Esophagus muscularis mucosa (tissue), 4 donors: ENCODE measurements around the gene ZCCHC4. TPM values are rescaled to one million over a fixed set of nuclear protein-coding genes. Genes with fewer than 3 reads are reported as not detected.
A peak's percentile ranks its signal among the peaks of the same experiment; 100 is the strongest.

Experiments
- DNase-seq: peaks from one replicate; pipeline ENCODE4 v3.0.0-alpha.2; 2017; ENCODE audit errors: extremely low spot score
- H3K27ac ChIP-seq, 4 donors: fragments of 200-600 bp; sonication (generic); replicated peaks in 1 of 4; 1 replicate in 3 of 4; 2 replicates in 1 of 4; pipeline ENCODE4 v1.5.1; 2016 to 2019; ENCODE audit warnings: mild to moderate bottlenecking in 1 of 4
- H3K27me3 ChIP-seq, 4 donors: fragments of 200-600 bp; sonication (generic); one replicate each; pipeline versions ENCODE4 v1.5.1 to v1.6.0; 2016 to 2019
- H3K36me3 ChIP-seq, 4 donors: fragments of 200-600 bp; sonication (generic); one replicate each; pipeline ENCODE4 v1.5.1; 2016 to 2019
- H3K4me1 ChIP-seq, 4 donors: fragments of 200-600 bp; sonication (generic); one replicate each; pipeline ENCODE4 v1.5.1; 2016 to 2019
- H3K4me3 ChIP-seq, 4 donors: fragments of 200-600 bp; sonication (generic); 1 replicate in 2 of 4; 2 replicates in 2 of 4; pipeline ENCODE4 v1.5.1; 2016 to 2019; ENCODE audit warnings: mild to moderate bottlenecking in 4 of 4, moderate library complexity in 1 of 4
- H3K9me3 ChIP-seq, 4 donors: fragments of 200-600 bp; sonication (generic); 1 replicate in 3 of 4; 2 replicates in 1 of 4; pipeline ENCODE4 v1.5.1; 2016 to 2019
- CTCF ChIP-seq, 3 experiments: fragments of 200-600 bp in 2 of 3; fragments of 450-650 bp in 1 of 3; sonication (generic) in 2 of 3; IDR thresholded peaks; one replicate each; pipeline ENCODE4 v1.5.1; 2017 to 2019; ENCODE audit warnings: antibody characterized with exemption in 3 of 3, mild to moderate bottlenecking in 2 of 3, moderate library complexity in 1 of 3
- EP300 ChIP-seq: sonication (generic); formaldehyde crosslinking; IDR thresholded peaks from one replicate; pipeline ENCODE4 v1.6.1; 2017; ENCODE audit warnings: antibody characterized with exemption
- POLR2A ChIP-seq: fragments of 450-650 bp; IDR thresholded peaks from one replicate; pipeline ENCODE4 v1.6.1; 2017; ENCODE audit warnings: antibody characterized with exemption, moderate library complexity, mild to moderate bottlenecking, low read depth
- POLR2AphosphoS5 ChIP-seq, 2 donors: sonication (generic); formaldehyde crosslinking; IDR thresholded peaks; one replicate each; pipeline ENCODE4 v1.6.1; 2017; ENCODE audit warnings: antibody characterized with exemption in 2 of 2
- WGBS: methylation state at CpG from one replicate; pipeline ENCODE4 v1.1.5; 2018; 5-methylcytosine and 5-hydroxymethylcytosine counted together
- intact Hi-C: fragments of 100-400 bp; cut with DNase I; formaldehyde crosslinking; loops from one replicate; pipeline ENCODE4 v1.15.1; 2023
- total RNA-seq, 4 donors: library from RNA; depleted of rRNA; stranded (reverse); fragments of >200 nt; gene quantifications; one replicate each; pipeline versions ENCODE4 v1.1.0 to v1.2.1, GENCODE V29; 2016

ZCCHC4 gene
- total RNA-seq, 4 donors from 2014 or later = 8.6 to 16.2 (median 11.4) TPM

GRCh38 chr4:25377572-25378436 is 65.2 kb downstream of the ZCCHC4 start:
- Histone ChIP-seq H3K27ac (peak overlapping the region; percentile 76 to 82 (median 77)), H3K4me3 (peak overlapping the region; percentile 73 to 92 (median 84)), H3K4me1 (peaks cover 0 to 35% (median 23%) of the 10 kb centered on the region in 4 donors), H3K9me3 (no peaks in the 10 kb centered on the region), H3K27me3 (no peaks in the 10 kb centered on the region), H3K36me3 (peaks cover 13 to 24% (median 16%) of the 10 kb centered on the region in 4 donors)
- TF ChIP-seq EP300 (no peak), CTCF (IDR thresholded peaks at IDR 0.05) (no peak), POLR2AphosphoS5 (IDR thresholded peaks at IDR 0.05) (no peak), POLR2A (no peak)
- intact Hi-C loops = loop anchor here (10.0 kb wide), 1 partner anchor 203 kb away; no protein-coding TSS in a partner anchor
- WGBS = 19% methylated on average over 18 of the region's 18 CpGs
- no peak for DNase-seq

GRCh38 chr4:25378437-25378743 is 65.8 kb downstream of the ZCCHC4 start:
- H3K36me3 ChIP-seq = peaks cover 16 to 30% (median 21%) of the 10 kb centered on the region in 4 donors
- H3K4me1 ChIP-seq = peaks cover 0 to 35% (median 23%) of the 10 kb centered on the region in 4 donors
- no peaks in the 10 kb centered on the region for H3K9me3 ChIP-seq
- 92% methylated on average over 6 of the region's 6 CpGs for WGBS
- TF ChIP-seq POLR2AphosphoS5 (IDR thresholded peaks at IDR 0.05) = no peak
- no peak for TF ChIP-seq EP300
- no peak for TF ChIP-seq POLR2A
- no peak for TF ChIP-seq CTCF (IDR thresholded peaks at IDR 0.05)
- no peak overlapping the region for H3K27ac ChIP-seq
- no peak for DNase-seq
- H3K27me3 ChIP-seq = no peaks in the 10 kb centered on the region
- H3K4me3 ChIP-seq = peak overlapping the region; percentile 73 to 92 (median 84)
- intact Hi-C loops = loop anchor here (10.0 kb wide), 1 partner anchor 204 kb away; no protein-coding TSS in a partner anchor

- 89% methylated on average over 2 of the region's 2 CpGs for WGBS
- Histone ChIP-seq H3K4me3 (no peak overlapping the region), H3K36me3 (peaks cover 25 to 42% (median 32%) of the 10 kb centered on the region in 4 donors), H3K27me3 (no peaks in the 10 kb centered on the region), H3K9me3 (no peaks in the 10 kb centered on the region), H3K27ac (no peak overlapping the region), H3K4me1 (peaks cover 0 to 35% (median 23%) of the 10 kb centered on the region in 4 donors)
- no peak for DNase-seq
- intact Hi-C loops = loop anchor here (10.0 kb wide), 1 partner anchor 205 kb away; no protein-coding TSS in a partner anchor
- TF ChIP-seq POLR2A (no peak), POLR2AphosphoS5 (IDR thresholded peaks at IDR 0.05) (no peak), CTCF (IDR thresholded peaks at IDR 0.05) (no peak), EP300 (no peak)
Observed at GRCh38 chr4:25379591-25379990, 67.0 kb downstream of the ZCCHC4 start.

GRCh38 chr4:25383647-25384046 is 71.1 kb downstream of the ZCCHC4 start:
- WGBS = 70% methylated on average over 2 of the region's 2 CpGs
- DNase-seq = no peak
- H3K4me1 ChIP-seq = peaks cover 0 to 13% (median 7%) of the 10 kb centered on the region in 4 donors
- no peak overlapping the region for H3K4me3 ChIP-seq
- TF ChIP-seq POLR2A (no peak), CTCF (IDR thresholded peaks at IDR 0.05) (no peak), EP300 (no peak)
- H3K9me3 ChIP-seq = no peaks in the 10 kb centered on the region
- intact Hi-C loops = no loop called here
- no peak overlapping the region for H3K27ac ChIP-seq
- H3K36me3 ChIP-seq = peaks cover 44 to 82% (median 58%) of the 10 kb centered on the region in 4 donors
- no peaks in the 10 kb centered on the region for H3K27me3 ChIP-seq
